ENCODE measurements around the gene REXO1.

- TF ChIP-seq CTCF (IDR thresholded peaks at IDR 0.05; ENCODE audit: extremely low read depth in 1 of 2, insufficient read depth in 1 of 2, low read depth in 1 of 2, low read length in 2 of 2) (no peak), JUN (IDR thresholded peaks at IDR 0.05; ENCODE audit: borderline replicate concordance, insufficient read depth, insufficient read length, low read depth) (no peak), EZH2 (IDR thresholded peaks at IDR 0.05; ENCODE audit: borderline replicate concordance, low read depth, low read length, severe bottlenecking) (no peak), POLR2A (IDR thresholded peaks at IDR 0.05; ENCODE audit: low read depth, low read length) (no peak)
Measured at GRCh38 chr19:1815605-1816529, 32.4 kb downstream of the REXO1 start.

Data from endothelial cell of umbilical vein (primary cell).